GM12892 (cell line): Measurements from ENCODE around the gene NIP7.

Experiments used
- POLR2A ChIP-seq: IDR thresholded peaks from 2 replicates; pipeline ENCODE4 v1.6.1; 2011; ENCODE audit warnings: low read depth, low read length, control low read depth
- TAF1 ChIP-seq: IDR thresholded peaks from 2 replicates; pipeline ENCODE4 v1.6.1; 2011; ENCODE audit warnings: low read depth, mild to moderate bottlenecking, control low read depth, low read length, borderline replicate concordance

- no peak for TF ChIP-seq POLR2A
- no peak for TF ChIP-seq TAF1
Observed at GRCh38 chr16:69318911-69319289, 20.7 kb upstream of the NIP7 start.
